NK-92 treated with Interleukin-12 subunit alpha and Interleukin-12 subunit beta, amount 100 ng/mL, for 24 hours (cell line): ENCODE data around the gene ZCCHC24.
A peak's percentile ranks its signal among the peaks of the same experiment; 100 is the strongest.

Experiments used
- DNase-seq: peaks from one replicate; lab custom pipeline; 2025; lab: John Stamatoyannopoulos, UW

ZCCHC24 gene

GRCh38 chr10:79445161-79445976, at the start of gene ZCCHC24:
Gene ZCCHC24, minus strand, starts transcription at chr10:79445624. Its CDS starts 184 bp downstream, at chr10:79445440.
- peak; percentile 88 for DNase-seq

GRCh38 chr10:79493806-79494205, 48.4 kb upstream of the ZCCHC24 start:
- DNase-seq = no peak

GRCh38 chr10:79492839-79493238, 47.4 kb upstream of the ZCCHC24 start:
- DNase-seq = no peak

GRCh38 chr10:79492256-79492655, 46.8 kb upstream of the ZCCHC24 start:
- DNase-seq = no peak

GRCh38 chr10:79491143-79491835, 45.9 kb upstream of the ZCCHC24 start:
- DNase-seq = no peak

GRCh38 chr10:79490400-79491142, 45.1 kb upstream of the ZCCHC24 start:
- no peak for DNase-seq

- DNase-seq = no peak
Observed at GRCh38 chr10:79488870-79489269, 43.4 kb upstream of the ZCCHC24 start.

- DNase-seq = no peak
Observed at GRCh38 chr10:79488336-79488735, 42.9 kb upstream of the ZCCHC24 start.

- DNase-seq = peak; percentile 23
Observed at GRCh38 chr10:79487296-79488194, 42.1 kb upstream of the ZCCHC24 start.

GRCh38 chr10:79484476-79484875, 39.1 kb upstream of the ZCCHC24 start:
- DNase-seq = no peak

GRCh38 chr10:79483948-79484347, 38.5 kb upstream of the ZCCHC24 start:
- DNase-seq = no peak

GRCh38 chr10:79483299-79483698, 37.9 kb upstream of the ZCCHC24 start:
- DNase-seq = no peak

- no peak for DNase-seq
Observed at GRCh38 chr10:79482741-79483140, 37.3 kb upstream of the ZCCHC24 start.

- DNase-seq = no peak
Observed at GRCh38 chr10:79482304-79482703, 36.9 kb upstream of the ZCCHC24 start.

- no peak for DNase-seq
Observed at GRCh38 chr10:79479283-79479909, 34.0 kb upstream of the ZCCHC24 start.

- no peak for DNase-seq
Observed at GRCh38 chr10:79477456-79477855, 32.0 kb upstream of the ZCCHC24 start.

- DNase-seq = no peak
Observed at GRCh38 chr10:79476645-79477044, 31.2 kb upstream of the ZCCHC24 start.

GRCh38 chr10:79475877-79476276, 30.5 kb upstream of the ZCCHC24 start:
- DNase-seq = no peak

GRCh38 chr10:79475119-79475653, 29.8 kb upstream of the ZCCHC24 start:
- no peak for DNase-seq

- DNase-seq = no peak
Observed at GRCh38 chr10:79473496-79474095, 28.2 kb upstream of the ZCCHC24 start.
